CD4-positive, alpha-beta T cell treated with Interleukin-6 at 100 ng/mL for 8 hours (primary cell): ENCODE results near the gene XPA.
"Not testable (repeated sequence)": the region's sequence is repeated elsewhere in the genome, so short reads cannot be mapped to it uniquely, and the experiment has no call there.

Experiments used
- DNase-seq: peaks from one replicate; pipeline ENCODE4 v3.0.0-alpha.2; 2020; ENCODE audit warnings: mixed read lengths, low spot score

The XPA gene

DNA sequence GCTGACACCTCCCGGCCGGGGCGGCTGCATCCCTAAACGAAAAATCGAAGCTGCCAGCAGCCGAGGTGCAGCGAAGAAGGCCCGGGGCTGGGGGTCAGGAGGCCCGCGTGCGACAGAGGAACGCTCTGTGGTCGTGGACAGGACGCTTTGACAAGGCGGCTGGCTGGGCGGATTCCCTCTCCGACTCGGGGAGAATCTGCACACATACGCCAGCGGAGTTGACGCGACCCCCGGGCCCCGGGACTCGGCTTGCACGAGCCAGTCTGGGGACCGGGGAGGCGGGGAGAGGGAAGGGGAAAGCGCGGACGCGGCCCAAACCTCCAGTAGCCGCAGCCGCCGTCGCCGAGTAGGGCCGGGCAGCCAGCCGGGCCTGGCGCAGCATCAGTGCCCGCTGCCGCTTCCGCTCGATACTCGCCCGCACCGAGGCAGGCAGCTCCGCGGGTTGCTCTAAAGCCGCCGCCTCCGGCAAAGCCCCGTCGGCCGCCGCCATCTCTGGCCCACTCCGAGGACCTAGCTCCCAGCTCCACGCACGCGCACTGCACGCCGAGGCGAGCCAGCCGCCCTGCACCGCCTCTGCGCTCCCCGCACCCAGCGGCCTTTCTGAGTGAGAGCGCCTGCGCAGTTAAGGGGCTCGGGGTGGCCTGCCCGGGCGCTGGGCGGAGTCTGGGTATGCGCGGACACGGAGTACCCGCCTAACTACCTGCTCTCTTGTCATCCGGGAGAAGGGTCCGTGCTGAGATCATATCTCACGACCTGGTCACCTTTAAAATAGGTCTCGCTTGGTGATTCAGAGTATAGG lies at the start of gene XPA:
Gene XPA, minus strand, starts transcription at position 538 of the 799 bp plus-strand sequence. Its CDS starts 48 bp downstream, at position 490.
- DNase-seq: peak; percentile 98

DNA sequence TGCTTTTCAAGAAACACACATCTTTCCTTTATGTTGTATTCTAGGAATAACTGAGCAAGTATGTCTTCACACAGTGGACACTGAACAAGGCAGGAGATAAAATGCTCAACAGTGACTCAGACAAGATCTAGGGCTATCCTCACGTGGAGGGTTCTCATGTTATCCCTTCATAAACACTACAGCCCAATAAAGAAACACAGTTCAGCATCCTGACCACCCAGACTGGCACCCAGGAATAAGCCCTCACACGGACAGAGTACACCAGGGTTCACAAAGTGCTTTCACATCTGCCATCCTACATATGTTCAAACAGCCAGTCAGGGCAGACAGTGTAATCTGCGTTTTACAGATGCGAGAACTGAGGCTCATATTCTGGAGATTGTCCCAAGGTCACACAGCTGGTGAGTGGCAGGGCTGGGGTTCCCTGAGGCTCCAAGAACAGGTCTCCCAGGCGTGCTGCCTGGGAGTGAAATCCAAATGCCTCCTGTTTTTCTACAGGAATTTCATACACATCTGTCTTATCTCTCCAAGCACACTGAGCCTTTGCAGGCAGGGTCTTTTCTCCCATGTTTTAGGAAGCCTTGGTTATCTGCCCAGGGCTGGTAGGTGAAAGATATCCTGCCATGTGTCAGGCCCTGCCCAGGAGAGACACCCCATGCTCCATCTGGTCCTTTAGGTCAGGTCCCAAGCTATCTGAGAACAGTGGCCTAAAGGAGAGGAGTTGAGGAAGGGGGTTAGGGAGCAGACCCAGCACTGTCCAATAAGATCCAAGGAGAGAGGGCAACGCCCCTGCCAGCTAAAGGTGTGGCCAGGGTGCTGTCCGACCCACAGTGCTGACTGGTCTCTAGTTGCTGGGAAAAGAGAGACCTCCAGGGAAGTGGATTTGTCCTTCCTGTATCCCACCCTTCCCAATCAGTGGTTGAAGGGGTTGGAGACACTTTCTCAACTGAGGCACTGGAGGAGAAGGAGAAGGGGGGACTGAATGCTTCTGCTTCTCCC lies 47.9 kb upstream of the XPA start:
- DNase-seq: no peak

DNA sequence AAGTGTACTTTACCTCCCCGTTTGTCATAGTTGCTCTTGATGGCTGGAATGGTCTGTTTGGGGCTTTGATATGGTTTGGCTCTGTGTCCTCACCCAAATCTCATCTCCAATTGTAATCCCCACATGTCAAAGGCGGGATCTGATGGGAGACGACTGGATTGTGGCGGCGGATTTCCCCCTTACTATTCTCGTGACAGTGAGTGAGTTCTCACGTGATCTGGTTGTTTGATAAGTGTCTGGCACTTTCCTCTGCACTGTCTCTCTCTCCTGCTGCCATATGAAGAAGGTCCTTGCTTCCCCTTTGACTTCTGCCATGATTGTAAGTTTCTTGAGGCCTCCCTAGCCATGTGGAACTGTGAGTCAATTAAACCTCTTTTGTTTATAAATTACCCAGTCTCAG lies 46.9 kb upstream of the XPA start:
- DNase-seq: not testable (repeated sequence)

DNA sequence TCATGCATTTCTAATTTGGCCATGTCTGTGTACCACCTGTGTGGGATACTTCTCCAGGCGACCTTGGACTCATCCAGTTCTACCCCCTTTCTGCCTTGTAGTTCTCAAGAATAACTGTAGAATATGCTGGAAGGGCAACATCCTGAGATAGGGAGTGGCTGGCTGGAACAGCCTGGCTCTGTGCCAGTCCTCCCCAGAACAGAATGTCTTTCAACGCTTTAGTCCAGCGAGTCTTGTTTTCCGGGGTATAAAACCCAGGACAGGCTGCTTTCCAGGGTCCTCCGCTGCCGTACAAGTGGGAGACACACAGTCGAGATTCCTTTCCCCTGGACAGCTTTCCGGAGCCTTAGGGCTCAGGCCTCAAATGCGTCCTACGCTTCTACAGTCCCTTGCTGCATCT lies 45.4 kb upstream of the XPA start:
- DNase-seq: no peak

DNA sequence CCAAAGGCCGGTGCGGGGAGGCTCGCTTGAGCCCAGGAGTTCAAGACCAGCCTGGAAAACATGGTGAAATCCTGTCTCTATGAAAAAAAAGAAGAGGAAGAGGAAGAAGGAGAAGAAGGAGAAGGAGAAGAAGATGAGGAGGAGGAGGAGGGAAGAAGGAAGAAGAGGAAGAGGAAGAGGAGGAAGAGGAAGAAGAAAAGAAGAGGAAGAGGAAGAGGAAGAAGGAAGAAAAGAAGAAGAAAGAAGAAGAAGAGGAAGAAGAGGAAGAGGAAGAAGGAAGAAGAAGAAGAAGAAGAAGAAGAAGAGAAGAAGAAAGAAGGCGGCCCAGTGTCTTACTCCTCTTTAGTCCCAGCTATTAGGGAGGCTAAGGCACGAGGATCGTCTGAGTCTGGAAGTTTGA lies 44.8 kb upstream of the XPA start:
- DNase-seq: no peak

DNA sequence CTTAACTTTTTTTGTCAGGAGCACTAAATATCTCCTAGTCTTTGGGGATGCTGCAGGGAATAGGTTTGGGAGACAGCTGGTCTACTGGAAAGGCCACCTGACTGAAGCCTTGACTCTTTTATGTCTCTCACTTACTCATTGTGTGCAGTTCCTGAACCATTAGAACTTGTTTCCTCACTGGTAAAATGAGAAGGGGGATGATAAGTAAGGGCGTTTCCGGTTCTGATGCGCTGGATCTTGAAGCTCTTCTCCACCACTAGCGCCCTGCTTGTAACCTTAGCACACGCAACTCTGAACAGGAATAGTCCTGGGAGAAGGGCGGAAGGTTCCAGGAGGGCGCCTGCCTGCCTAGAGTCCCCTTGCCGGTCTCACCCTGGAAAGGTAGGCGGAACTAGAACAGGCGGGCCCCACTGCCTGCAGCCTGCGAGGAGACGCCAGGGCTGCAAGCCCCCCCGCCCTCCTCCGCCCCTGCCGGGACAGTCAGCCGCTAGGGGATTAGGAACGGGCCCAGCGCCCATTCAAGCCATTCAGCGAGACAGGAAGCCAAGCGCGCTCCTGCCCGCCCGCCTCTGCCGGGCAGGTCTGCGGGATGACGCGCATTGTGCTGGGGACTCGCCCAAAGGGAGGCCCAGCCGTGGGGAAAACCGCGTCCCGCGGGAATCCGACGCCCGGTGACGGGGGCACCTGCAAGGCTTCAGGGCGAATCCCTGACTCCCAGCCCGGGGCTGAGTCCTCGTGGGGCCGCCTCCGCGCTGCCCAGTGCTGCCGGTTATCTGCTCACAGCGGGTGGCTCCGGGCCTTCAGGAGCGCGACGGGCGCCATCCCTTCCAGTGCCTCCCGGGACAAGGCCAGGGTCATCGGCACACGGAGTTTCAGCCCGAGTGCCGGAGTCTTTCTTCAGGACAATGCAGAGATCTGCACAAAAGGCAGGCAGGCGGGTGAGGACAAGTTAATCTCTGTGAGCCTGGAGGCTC lies 44.0 kb upstream of the XPA start:
- peak; percentile 1 for DNase-seq

DNA sequence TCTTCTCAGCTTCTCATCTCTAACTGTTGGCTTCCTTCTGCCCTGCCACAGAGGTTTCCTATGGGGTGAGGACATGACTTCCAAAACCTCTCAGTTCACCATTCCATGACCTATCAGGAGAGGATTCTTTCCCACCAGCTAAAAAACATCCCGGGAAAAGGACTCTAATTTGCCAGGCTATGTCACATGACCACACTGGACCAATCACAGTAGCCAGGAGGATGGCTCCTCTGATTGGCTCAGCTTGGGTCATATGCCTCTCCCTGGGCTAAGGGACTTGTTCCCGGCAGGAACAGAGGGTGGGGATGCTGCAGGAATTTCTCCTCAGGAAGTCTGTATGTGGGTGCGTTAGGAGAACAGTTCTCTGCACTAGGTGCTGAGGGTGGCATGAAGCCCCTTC lies 40.3 kb upstream of the XPA start:
- no peak for DNase-seq

DNA sequence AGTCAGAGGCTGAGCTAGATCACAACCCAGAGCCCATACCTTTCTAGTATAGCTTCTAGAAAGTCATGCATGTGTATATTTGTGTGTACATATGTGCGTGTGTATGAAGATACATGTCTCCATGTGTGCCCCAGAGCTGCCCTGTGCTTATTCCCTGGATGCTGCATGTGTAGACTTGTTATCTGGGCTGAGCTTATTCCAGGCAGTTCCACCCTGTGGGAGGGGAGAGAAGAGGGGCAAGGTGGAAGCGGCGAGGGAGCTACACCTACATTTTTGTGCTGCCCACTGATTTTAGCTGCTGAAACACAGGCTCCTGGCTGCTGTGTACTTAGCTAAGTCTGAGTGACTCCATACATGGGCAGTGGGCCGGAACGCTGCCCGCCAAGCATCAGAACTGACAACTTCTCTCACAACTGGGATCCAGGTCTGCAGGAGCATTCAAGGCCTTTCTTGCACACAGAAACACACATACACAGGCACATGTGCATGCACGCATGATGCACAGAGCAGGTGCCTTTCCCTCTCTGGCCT lies 38.0 kb upstream of the XPA start:
- no peak for DNase-seq

DNA sequence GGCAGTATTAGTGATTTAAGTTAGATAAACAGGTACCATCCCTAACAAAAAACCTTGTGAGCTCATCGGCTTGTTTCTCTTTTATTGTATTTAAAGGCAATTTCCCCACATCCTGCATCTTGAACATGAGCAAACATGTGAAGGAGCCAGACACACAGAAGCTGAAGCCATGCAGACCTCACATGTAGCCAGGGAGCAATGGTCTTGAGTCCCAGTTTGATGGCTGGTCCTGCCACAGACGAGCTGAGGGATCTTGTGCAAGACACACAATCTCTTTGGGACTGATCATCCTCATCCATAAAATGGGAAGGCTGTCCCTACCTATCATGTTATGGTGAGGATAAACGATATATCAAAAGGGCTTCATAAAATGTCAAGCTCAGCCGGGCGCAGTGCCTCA lies 29.6 kb upstream of the XPA start:
- no peak for DNase-seq

DNA sequence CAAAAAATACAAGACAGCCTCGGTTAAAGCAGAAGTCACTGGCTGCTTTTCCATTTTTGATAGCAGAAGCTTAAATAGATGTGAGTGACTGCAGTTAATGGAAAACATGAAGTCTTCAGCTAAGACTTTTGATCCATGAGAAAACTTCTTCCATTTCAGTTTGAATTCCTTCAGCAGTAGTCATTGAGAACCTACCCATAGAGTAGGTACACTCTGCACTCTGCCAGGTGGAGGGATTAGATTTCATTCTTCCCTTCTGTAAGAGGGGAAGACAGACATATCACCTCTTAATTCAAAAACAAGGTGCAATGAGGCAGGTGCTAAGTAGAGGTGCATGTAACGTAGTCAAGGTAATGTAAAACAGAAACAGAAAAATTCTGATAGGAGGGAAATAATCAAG lies 26.7 kb upstream of the XPA start:
- no peak for DNase-seq

DNA sequence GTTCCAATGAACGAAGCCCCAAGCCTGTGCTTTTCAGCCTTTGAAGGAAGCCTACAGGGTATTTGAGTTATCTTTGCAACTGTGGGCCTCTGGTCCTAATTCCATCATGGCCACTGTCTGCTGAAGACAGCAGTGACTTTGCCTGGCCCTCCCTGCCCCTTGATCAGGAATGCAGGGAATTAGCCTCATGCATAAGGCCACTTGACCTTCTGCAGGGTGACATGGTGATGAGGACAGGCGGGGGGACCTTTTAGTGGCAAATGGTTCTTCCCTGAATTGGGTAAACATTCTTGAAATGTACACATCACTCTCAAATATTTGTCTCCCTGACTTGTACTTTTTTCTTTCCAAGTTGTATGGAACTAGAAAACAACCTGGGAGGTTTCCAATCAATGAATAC lies 25.2 kb upstream of the XPA start:
- DNase-seq: no peak

DNA sequence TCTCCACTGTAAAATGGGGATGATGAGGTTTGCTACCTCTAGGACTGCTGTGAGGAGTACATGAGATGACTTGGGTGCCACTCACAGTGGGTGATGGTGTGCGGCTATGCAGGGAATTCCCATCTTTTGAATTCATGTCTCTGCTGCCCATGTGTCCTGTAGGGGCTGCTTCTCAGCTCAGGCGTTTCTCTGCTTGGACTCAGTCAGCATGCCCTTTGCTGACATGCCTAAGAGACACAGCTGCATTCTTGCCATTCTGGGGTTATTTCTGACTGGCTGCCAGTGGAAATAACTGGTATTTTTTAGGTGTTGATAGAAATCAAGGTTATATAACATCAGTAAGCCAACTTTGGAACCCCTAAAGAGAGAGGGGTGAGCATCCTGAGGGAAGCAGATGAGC lies 24.3 kb upstream of the XPA start:
- DNase-seq: no peak

DNA sequence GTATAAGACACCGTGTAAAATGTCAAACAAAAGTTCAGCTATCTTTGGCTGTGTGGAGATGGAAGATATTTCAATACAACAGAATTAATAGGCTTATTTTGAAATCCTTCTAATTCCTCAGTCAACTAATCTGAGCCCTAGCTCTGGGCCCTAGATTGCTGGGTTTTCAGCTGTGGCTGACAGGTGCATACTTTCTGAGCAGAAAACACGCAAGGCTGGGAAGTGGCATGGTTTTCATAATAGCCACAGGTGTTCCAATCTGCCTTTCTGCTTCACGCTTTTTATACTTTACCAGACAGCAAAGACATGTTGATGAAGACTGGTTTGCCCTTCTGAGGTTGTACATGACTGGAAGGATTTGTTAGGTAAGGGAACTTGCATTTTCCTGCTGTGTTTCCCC lies 20.7 kb upstream of the XPA start:
- no peak for DNase-seq

DNA sequence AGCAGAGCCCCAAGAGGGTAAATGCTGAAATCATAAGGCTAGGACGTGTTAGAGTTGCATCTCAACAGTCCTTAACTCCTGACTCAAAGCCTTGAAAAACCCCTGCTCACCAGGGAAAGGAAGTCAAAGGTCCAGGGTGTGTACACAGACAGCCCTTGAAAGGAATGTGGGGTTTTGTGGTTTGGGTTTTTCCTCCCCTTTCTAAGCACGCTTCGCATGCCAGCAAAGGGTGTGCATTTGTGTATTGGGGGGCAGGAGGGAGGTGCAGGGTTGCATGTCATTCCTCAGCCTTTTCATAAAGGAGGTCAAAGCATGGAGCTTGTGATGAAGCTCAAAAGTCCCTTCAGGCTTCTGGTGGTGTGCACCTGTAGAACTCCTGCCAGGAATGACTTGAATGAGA lies 17.3 kb upstream of the XPA start:
- peak; percentile 18 for DNase-seq

DNA sequence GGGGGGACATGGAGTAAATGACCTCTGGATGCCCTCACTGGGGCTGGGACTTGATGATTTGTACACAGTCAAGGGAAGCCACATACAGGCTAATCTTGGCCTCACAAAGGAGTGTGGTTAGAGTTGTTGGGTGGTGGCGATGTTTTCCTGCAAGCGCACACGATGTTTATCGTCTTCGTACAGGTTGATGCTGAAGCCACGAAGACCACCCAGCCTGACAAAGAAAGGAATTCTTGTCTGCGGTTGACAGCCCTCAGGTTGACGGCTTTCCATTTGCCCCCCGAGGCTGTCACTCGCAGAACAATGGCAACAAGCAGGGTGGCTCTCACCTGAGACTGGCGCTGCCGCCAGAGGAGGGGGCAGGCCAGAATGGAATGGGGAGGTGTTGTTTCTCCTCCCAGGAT lies 14.1 kb upstream of the XPA start:
- no peak for DNase-seq

DNA sequence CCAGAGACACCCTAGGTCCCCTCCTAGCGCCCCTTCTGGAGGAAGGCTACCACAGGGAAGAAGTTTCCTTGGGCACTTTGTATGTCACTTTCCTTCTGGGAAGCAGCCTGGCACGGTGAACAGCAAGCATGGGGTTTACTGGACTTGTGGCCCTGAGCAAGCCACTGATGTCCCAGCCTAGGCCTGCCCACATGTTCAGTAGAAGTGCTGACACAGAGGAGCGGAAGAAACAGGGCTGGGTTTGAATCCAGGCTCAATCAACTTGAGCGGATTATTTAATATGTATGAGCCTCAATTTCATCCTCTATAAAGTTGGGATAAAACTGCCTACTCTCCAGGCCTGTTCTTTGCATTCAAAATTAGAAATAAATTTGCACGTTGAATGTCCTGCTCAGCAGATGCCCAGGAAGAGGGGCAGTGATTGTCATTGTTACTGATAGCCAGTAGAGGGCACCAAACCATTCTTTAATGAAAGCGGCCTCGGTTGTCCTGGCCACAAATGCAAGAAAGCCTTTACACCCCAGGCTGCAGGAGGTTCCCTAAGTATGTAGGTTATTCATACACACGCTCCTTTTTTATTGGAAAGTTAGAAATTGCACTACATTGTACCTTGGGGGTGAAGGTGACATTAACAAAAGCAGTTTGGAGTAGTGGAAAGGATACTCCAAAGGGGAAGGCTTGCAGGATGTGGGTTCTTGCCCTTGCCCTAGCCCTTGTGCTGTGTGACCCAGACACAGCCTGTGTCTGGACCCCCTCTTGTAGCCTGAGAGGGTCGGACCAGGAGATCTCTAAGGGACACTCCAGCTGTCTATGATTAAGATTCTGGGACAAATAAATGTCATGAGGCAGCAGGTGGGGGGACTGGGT lies 13.4 kb upstream of the XPA start:
- peak; percentile 66 for DNase-seq

DNA sequence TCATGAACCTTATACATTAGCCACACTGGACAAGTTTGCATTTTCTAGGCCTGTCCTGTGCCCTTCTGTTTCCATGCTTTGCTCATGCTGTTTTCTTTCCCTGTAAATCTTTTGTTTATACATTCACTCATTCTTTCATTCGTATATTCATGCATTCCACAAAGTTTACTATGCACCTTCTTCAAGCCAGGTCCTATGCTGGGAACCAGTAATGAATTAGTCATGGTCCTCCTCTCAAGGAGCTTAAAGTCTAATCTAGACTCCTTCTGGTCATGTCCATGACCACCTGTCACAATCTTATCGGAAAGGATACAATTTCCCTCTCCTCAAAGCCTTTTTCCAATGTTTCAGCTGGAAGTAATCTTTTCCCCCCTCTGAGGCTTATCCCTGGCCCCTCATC lies 9.1 kb upstream of the XPA start:
- DNase-seq: no peak

DNA sequence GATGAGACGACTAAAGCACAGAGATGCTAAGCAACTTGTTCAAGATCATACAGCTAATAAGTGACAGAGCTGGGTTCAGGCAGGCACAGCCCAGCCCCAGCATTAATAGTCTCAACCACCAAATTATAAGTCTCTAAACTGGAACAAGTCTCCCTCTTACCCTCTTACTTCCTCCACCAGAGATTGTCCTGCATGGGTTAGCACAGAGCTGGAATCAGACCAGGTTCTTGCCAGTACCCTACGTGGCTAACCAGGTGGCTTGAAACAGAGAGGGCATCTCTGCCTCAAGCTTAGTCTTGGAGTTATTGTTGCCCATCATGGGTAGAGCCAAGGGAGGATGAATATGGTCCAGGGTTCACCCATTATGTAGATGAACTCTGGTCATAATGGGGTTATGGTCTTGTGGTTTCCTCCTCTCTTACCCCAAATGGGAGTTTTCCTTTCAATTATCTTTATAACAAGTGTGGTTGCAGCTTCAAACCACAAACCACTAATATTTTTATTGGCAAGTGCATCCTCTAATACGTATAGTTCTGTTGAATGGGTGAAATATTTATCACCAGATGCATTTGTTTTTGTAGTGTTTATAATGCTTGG lies 8.3 kb upstream of the XPA start:
- no peak for DNase-seq

DNA sequence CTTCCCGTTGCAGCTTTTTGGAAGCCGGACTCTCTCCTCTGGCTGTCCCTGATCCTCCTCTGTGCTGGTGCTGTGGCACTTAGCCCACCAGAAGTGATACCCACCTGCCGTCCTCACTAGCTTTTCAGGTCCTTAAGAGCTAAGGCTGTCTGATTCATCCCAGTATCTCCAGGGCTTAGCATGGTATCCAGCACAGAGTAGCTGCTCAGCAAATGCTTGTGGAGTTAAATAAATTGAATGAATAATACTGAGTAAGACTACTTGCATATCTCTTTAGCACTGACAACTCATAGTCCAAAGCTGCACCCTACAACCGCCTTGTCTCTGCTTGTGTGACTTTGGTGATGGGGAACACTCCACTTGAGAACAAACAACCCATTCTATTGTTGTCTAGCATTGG lies 7.7 kb upstream of the XPA start:
- DNase-seq: no peak

DNA sequence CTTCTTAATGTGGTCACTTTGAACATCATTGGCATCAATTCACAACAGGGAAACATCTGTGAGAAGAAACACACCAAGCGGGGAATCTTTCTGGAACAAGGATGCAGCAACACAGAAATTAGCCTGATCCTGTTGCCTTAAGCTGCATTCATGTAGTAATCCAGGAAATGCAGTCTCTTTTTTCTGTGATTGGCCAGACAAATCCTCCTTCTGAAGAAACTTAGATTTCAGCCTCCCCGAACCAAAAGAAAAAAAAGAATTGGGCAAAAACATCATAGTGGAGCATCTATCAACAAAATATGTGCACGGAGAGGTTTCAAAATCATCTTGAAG lies 7.2 kb upstream of the XPA start:
- no peak for DNase-seq
